ENCODE measurements around the gene ZNF219.

The ZNF219 gene

DNA sequence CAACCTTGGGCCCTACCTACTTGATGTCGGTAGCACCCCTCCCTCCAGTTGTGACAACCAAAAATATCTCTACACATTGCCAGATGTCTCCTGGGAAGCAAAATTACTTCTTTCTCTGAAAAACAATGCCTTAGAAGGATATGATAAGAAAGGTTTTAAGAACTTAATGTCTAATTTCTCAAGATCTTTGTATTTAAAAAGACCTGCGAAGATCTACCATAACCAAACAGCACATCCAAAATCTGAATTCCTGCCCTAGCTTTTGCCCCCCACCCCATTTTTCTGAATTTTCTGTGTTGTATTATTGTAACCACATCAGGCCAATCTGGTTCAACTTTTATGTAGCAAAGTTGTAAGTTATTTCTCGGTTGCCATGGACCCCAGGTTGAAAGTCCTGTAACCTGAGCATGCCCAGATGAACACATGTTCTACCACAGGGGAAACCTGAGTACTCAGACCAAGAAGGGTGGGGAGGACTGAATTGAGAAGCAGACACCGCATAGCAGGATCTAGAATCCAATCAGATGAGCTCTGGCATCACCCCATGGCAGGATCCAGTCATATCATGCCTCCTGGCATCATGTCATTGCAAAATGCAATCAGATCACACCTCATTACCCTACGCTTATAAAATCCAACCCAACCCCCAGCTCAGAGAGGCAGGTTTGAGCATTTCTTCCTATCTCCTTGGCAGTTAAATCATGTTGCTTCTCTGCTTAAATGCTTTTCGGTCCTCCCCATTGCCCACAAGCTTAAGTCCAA lies 11.1 kb upstream of the ZNF219 start:
- H3K4me1 Mint-ChIP-seq, result peaks cover 40% of the 10 kb centered on the region
- TF ChIP-seq, protein P1, sequence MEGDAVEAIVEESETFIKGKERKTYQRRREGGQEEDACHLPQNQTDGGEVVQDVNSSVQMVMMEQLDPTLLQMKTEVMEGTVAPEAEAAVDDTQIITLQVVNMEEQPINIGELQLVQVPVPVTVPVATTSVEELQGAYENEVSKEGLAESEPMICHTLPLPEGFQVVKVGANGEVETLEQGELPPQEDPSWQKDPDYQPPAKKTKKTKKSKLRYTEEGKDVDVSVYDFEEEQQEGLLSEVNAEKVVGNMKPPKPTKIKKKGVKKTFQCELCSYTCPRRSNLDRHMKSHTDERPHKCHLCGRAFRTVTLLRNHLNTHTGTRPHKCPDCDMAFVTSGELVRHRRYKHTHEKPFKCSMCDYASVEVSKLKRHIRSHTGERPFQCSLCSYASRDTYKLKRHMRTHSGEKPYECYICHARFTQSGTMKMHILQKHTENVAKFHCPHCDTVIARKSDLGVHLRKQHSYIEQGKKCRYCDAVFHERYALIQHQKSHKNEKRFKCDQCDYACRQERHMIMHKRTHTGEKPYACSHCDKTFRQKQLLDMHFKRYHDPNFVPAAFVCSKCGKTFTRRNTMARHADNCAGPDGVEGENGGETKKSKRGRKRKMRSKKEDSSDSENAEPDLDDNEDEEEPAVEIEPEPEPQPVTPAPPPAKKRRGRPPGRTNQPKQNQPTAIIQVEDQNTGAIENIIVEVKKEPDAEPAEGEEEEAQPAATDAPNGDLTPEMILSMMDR (IDR thresholded peaks at IDR 0.05; ENCODE audit: unreplicated experiment in 3 of 3), result no peak
- H3K36me3 Mint-ChIP-seq (ENCODE audit: low read depth), result no peaks in the 10 kb centered on the region
- H3K27ac Mint-ChIP-seq, result peak overlapping the region; percentile 52 to 90 (median 55)
- H3K27me3 Mint-ChIP-seq (ENCODE audit: low read depth), result no peaks in the 10 kb centered on the region
- peak overlapping the region in 1 of 3 experiments; percentile 2 for H3K4me3 Mint-ChIP-seq
- H3K9me3 Mint-ChIP-seq, result no peaks in the 10 kb centered on the region

DNA sequence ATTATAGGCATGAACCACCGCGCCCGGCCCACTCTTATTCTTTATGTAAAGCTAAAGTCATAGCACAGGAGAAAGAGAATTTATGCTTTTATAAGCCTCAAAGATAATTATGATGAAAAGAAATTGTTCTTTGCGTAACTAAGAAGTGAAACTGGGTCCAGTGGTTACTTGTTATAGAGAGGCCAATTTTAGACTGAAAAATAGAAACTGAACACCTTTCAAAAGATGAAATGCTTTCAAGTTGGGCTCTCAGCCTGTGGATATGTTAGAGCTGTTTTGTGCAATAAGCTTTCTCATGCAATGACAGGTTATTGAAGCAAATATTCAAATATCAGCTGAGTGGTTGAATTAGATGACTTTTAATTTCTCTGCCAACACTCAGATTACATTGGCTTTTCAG lies 10.3 kb upstream of the ZNF219 start:
- no peak overlapping the region for H3K4me3 Mint-ChIP-seq
- H3K36me3 Mint-ChIP-seq (ENCODE audit: low read depth), result no peaks in the 10 kb centered on the region
- no peaks in the 10 kb centered on the region for H3K27me3 Mint-ChIP-seq (ENCODE audit: low read depth)
- TF ChIP-seq, protein P1 (IDR thresholded peaks at IDR 0.05; ENCODE audit: unreplicated experiment in 3 of 3), result no peak
- peak overlapping the region in 2 of 3 experiments; percentile 55 to 96 for H3K27ac Mint-ChIP-seq
- no peaks in the 10 kb centered on the region for H3K9me3 Mint-ChIP-seq
- H3K4me1 Mint-ChIP-seq, result peaks cover 43% of the 10 kb centered on the region

GRCh38 chr14:21107283-21107800 lies 8.9 kb upstream of the ZNF219 start:
- Mint-ChIP-seq H3K36me3 (ENCODE audit: low read depth) (no peaks in the 10 kb centered on the region), H3K4me1 (peaks cover 54% of the 10 kb centered on the region), H3K9me3 (no peaks in the 10 kb centered on the region), H3K4me3 (peak overlapping the region; percentile 62 to 78 (median 74)), H3K27ac (peak overlapping the region; percentile 93 to 97 (median 96)), H3K27me3 (ENCODE audit: low read depth) (no peaks in the 10 kb centered on the region)
- TF ChIP-seq, protein P1 (IDR thresholded peaks at IDR 0.05; ENCODE audit: unreplicated experiment in 3 of 3), result no peak

GRCh38 chr14:21106498-21107282 lies 8.2 kb upstream of the ZNF219 start:
- Mint-ChIP-seq H3K27ac (peak overlapping the region; percentile 93 to 97 (median 96)), H3K27me3 (ENCODE audit: low read depth) (no peaks in the 10 kb centered on the region), H3K4me1 (peaks cover 60% of the 10 kb centered on the region), H3K4me3 (peak overlapping the region; percentile 62 to 78 (median 74)), H3K9me3 (no peaks in the 10 kb centered on the region), H3K36me3 (ENCODE audit: low read depth) (no peaks in the 10 kb centered on the region)
- TF ChIP-seq, protein P1 (IDR thresholded peaks at IDR 0.05; ENCODE audit: unreplicated experiment in 3 of 3), result peak; percentile 80 to 91 (median 90)

GRCh38 chr14:21106176-21106497 lies 7.7 kb upstream of the ZNF219 start:
- TF ChIP-seq, protein P1 (IDR thresholded peaks at IDR 0.05; ENCODE audit: unreplicated experiment in 3 of 3), result no peak
- Mint-ChIP-seq H3K27ac (peak overlapping the region; percentile 93 to 97 (median 96)), H3K9me3 (no peaks in the 10 kb centered on the region), H3K27me3 (ENCODE audit: low read depth) (no peaks in the 10 kb centered on the region), H3K36me3 (ENCODE audit: low read depth) (no peaks in the 10 kb centered on the region), H3K4me1 (peaks cover 60% of the 10 kb centered on the region), H3K4me3 (peak overlapping the region; percentile 62 to 78 (median 74))
